GM10248 (cell line): Measurements from ENCODE around the gene BTNL8.

ENCODE experiments used
- CTCF ChIA-PET: fragments of 300-600 bp; sonication (Branson Sonifier 250); formaldehyde crosslinking; extraction: SDS; loops from one replicate; lab custom pipeline; 2021; ENCODE audit warnings: antibody characterized with exemption; lab: Yijun Ruan, JAX
- POLR2A ChIA-PET: fragments of 350-650 bp; sonication (Branson Sonifier 250); formaldehyde crosslinking; extraction: SDS; loops from one replicate; lab custom pipeline; 2020; ENCODE audit warnings: antibody characterized with exemption; lab: Yijun Ruan, JAX
- DNase-seq: peaks from one replicate; pipeline ENCODE4 v3.0.0; 2012; ENCODE audit errors: extremely low spot score
- CTCF ChIP-seq: IDR thresholded peaks from 2 replicates; pipeline ENCODE4 v1.5.1; 2012; ENCODE audit warnings: mild to moderate bottlenecking, low read depth; ENCODE audit errors: extremely low read depth, missing control alignments, control extremely low read depth

The BTNL8 gene

GRCh38 chr5:180898621-180899246 is at the start of gene BTNL8:
TSS of gene BTNL8 (plus strand) at chr5:180899159. CDS start at chr5:180899311, 152 bp downstream.
- DNase-seq, result no peak
- no peak for TF ChIP-seq CTCF
- ChIA-PET CTCF (no interaction called here), POLR2A (no interaction called here)

DNA sequence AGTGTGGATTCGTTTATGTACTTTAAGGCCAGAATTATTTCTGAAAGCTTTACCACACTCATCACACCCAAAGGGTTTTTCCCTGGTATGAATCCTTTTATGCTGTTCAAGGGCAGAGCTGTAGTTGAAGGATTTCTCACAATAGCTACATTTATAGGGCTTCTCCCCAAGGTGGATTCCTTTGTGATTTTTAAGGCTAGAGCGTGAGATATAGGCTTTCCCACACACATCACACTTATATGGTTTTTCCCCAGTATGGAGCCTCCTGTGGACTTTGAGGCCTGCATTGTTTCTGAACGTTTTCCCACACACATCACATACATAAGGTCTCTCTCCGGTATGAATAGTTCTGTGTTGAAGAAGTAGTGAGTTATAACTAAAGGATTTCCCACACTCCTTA is 49.1 kb upstream of the BTNL8 start:
- TF ChIP-seq CTCF, result no peak

GRCh38 chr5:180850434-180851078 is 48.4 kb upstream of the BTNL8 start:
- TF ChIP-seq CTCF, result no peak
- CTCF ChIA-PET, result interaction anchor here (1.1 to 3.5 kb wide), 4 partner anchors 10 to 18 kb away, joined by 3 to 8 read pairs (median 6); no protein-coding TSS in a partner anchor
- no peak for DNase-seq
- POLR2A ChIA-PET, result no interaction called here

More for the DNA sequence above, 49.1 kb upstream of the BTNL8 start:
- POLR2A ChIA-PET, result no interaction called here
- CTCF ChIA-PET, result interaction anchor here (1.1 to 3.5 kb wide), 3 partner anchors 12 to 19 kb away, joined by 4 to 8 read pairs (median 7); no protein-coding TSS in a partner anchor
- no peak for DNase-seq

- ChIA-PET CTCF (interaction anchor here (0.8 to 3.5 kb wide), 2 partner anchors 16 to 46 kb away, joined by 3 to 8 read pairs; no protein-coding TSS in a partner anchor), POLR2A (no interaction called here)
- DNase-seq, result no peak
- no peak for TF ChIP-seq CTCF
These were observed 46.5 kb upstream of the BTNL8 start for GRCh38 chr5:180852495-180852894.

- ChIA-PET POLR2A (no interaction called here), CTCF (interaction anchor here (0.8 kb wide), 1 partner anchor 47 kb away, joined by 3 read pairs; no protein-coding TSS in a partner anchor)
- no peak for DNase-seq
- TF ChIP-seq CTCF, result no peak
These were observed 45.7 kb upstream of the BTNL8 start for GRCh38 chr5:180853121-180853847.

- CTCF ChIA-PET, result no interaction called here
- TF ChIP-seq CTCF, result no peak
- POLR2A ChIA-PET, result no interaction called here
- no peak for DNase-seq
These were observed 45.1 kb upstream of the BTNL8 start for GRCh38 chr5:180853848-180854176.
